IMR-90 (cell line): Measurements from ENCODE around the gene TTC23. TPM values are rescaled to one million over a fixed set of nuclear protein-coding genes. Genes with fewer than 3 reads are reported as not detected.

Source experiments
- ATAC-seq: fragments of 200-7000 bp; cut with Tn5 transposase; 2 replicates; pipeline ENCODE4 v1.9.1; 2020; ENCODE audit warnings: low read depth, mild to moderate bottlenecking, moderate library complexity
- BruUV-seq: library from RNA; stranded (reverse); fragments of 400-500 nt; replicated peaks from 2 replicates; lab custom pipeline; 2021; lab: Mats Ljungman, UMichigan
- CTCF ChIA-PET: fragments of 300-600 bp; formaldehyde crosslinking; extraction: SDS; loops from one replicate; lab custom pipeline; 2021; ENCODE audit warnings: antibody characterized with exemption; lab: Yijun Ruan, JAX
- POLR2A ChIA-PET: fragments of 300-600 bp; sonication (Branson Sonifier 250); formaldehyde crosslinking; loops from one replicate; lab custom pipeline; 2022; ENCODE audit warnings: antibody characterized with exemption; ENCODE audit not compliant: unreplicated experiment; lab: Charles Lee
- DNase-seq: peaks from one replicate; pipeline ENCODE4 v3.0.0; 2013
- H2AFZ ChIP-seq: replicated peaks from 2 replicates; pipeline ENCODE3; 2013; ENCODE audit warnings: low read length, mild to moderate bottlenecking; ENCODE audit not compliant: poor library complexity
- H2AK5ac ChIP-seq: 2 replicates; pipeline ENCODE4 v1.6.1; 2013; ENCODE audit warnings: low read depth, low read length, inconsistent platforms
- H2AK9ac ChIP-seq: replicated peaks from 2 replicates; pipeline ENCODE3; 2013; ENCODE audit warnings: mild to moderate bottlenecking, low read depth, low read length, moderate library complexity; ENCODE audit not compliant: poor library complexity
- H2BK120ac ChIP-seq: 2 replicates; pipeline ENCODE4 v1.6.1; 2013; ENCODE audit warnings: low read depth, low read length, inconsistent platforms
- H2BK15ac ChIP-seq: 3 replicates; pipeline ENCODE4 v1.6.1; 2013; ENCODE audit warnings: low read depth, low read length, inconsistent platforms
- H2BK20ac ChIP-seq: 2 replicates; pipeline ENCODE4 v1.6.1; 2013; ENCODE audit warnings: low read depth, mild to moderate bottlenecking, inconsistent platforms, low read length, moderate library complexity
- H2BK5ac ChIP-seq: 2 replicates; pipeline ENCODE4 v1.6.1; 2013; ENCODE audit warnings: mild to moderate bottlenecking, low read depth, low read length, inconsistent platforms; ENCODE audit not compliant: poor library complexity, severe bottlenecking
- H3K14ac ChIP-seq: replicated peaks from 2 replicates; pipeline ENCODE4 v1.6.1; 2013; ENCODE audit warnings: low read depth, low read length, inconsistent platforms
- H3K18ac ChIP-seq: 2 replicates; pipeline ENCODE4 v1.6.1; 2013; ENCODE audit warnings: low read depth, low read length, control low read depth
- H3K23ac ChIP-seq: 2 replicates; pipeline ENCODE4 v1.6.1; 2013; ENCODE audit warnings: low read depth, low read length, inconsistent platforms
- H3K27ac ChIP-seq: 2 replicates; pipeline ENCODE4 v1.5.1; 2013; ENCODE audit warnings: mild to moderate bottlenecking, control low read depth, low read length; ENCODE audit not compliant: insufficient read depth
- H3K27me3 ChIP-seq: 2 replicates; pipeline ENCODE4 v1.6.1; 2013; ENCODE audit warnings: low read length; ENCODE audit not compliant: control insufficient read depth, insufficient read depth
- H3K36me3 ChIP-seq: 2 replicates; pipeline ENCODE4 v1.6.1; 2013; ENCODE audit warnings: low read length, mixed read lengths; ENCODE audit not compliant: control insufficient read depth, insufficient read depth
- H3K4ac ChIP-seq: 2 replicates; pipeline ENCODE4 v1.6.1; 2013; ENCODE audit warnings: low read depth, low read length, inconsistent platforms
- H3K4me1 ChIP-seq: 2 replicates; pipeline ENCODE4 v1.6.1; 2013; ENCODE audit warnings: low read length, mixed read lengths; ENCODE audit not compliant: control insufficient read depth, insufficient read depth
- H3K4me2 ChIP-seq: 2 replicates; pipeline ENCODE4 v1.6.1; 2013; ENCODE audit warnings: low read depth, mild to moderate bottlenecking, control low read depth, low read length, moderate library complexity
- H3K4me3 ChIP-seq: 2 replicates; pipeline ENCODE4 v1.5.1; 2013; ENCODE audit warnings: low read depth, mild to moderate bottlenecking, control low read depth, low read length, moderate library complexity; ENCODE audit not compliant: insufficient read depth
- H3K56ac ChIP-seq: 2 replicates; pipeline ENCODE4 v1.6.1; 2013; ENCODE audit warnings: low read length, inconsistent platforms; ENCODE audit not compliant: insufficient read depth; ENCODE audit errors: extremely low read depth
- H3K79me1 ChIP-seq, 2 experiments: 2 replicates each; pipeline ENCODE4 v1.6.1; 2013; ENCODE audit warnings: low read length in 2 of 2, inconsistent platforms in 1 of 2, low read depth in 1 of 2
- H3K9ac ChIP-seq: 2 replicates; pipeline ENCODE4 v1.6.1; 2013; ENCODE audit warnings: low read depth, low read length, control low read depth
- H3K9me1 ChIP-seq: 2 replicates; pipeline ENCODE4 v1.6.1; 2013; ENCODE audit warnings: low read length, inconsistent platforms; ENCODE audit not compliant: insufficient read depth
- H3K9me3 ChIP-seq: 2 replicates; pipeline ENCODE4 v1.6.1; 2013; ENCODE audit warnings: low read length; ENCODE audit not compliant: control insufficient read depth, insufficient read depth
- H4K20me1 ChIP-seq: 2 replicates; pipeline ENCODE4 v1.6.1; 2013; ENCODE audit warnings: low read length, inconsistent platforms; ENCODE audit not compliant: insufficient read depth
- H4K5ac ChIP-seq: 2 replicates; pipeline ENCODE4 v1.6.1; 2013; ENCODE audit warnings: mild to moderate bottlenecking, low read depth, low read length, control low read depth
- H4K8ac ChIP-seq, 2 experiments: 2 replicates each; pipeline ENCODE4 v1.6.1; 2013; ENCODE audit warnings: low read depth in 2 of 2, low read length in 2 of 2, control low read depth in 1 of 2, inconsistent platforms in 1 of 2
- H4K91ac ChIP-seq: 2 replicates; pipeline ENCODE4 v1.6.1; 2013; ENCODE audit warnings: low read depth, low read length, inconsistent platforms; ENCODE audit not compliant: insufficient read depth
- BHLHE40 ChIP-seq: fragments of 150-350 bp; IDR thresholded peaks from 2 replicates; pipeline ENCODE4 v1.6.1; 2016; ENCODE audit warnings: mild to moderate bottlenecking, low read depth, low read length
- CHD1 ChIP-seq: IDR thresholded peaks from 2 replicates; pipeline ENCODE4 v1.6.1; 2012; ENCODE audit warnings: low read depth, low read length, improper control_type of control experiment
- CTCF ChIP-seq: conservative IDR thresholded peaks from 2 replicates; pipeline ENCODE4 v1.5.1; 2012; ENCODE audit warnings: mild to moderate bottlenecking, low read depth, low read length, improper control_type of control experiment
- FOS ChIP-seq: fragments of 150-350 bp; IDR thresholded peaks from 2 replicates; pipeline ENCODE4 v1.6.1; 2016; ENCODE audit warnings: low read depth, low read length
- MAFK ChIP-seq: IDR thresholded peaks from 2 replicates; pipeline ENCODE4 v1.6.1; 2012; ENCODE audit warnings: low read depth, low read length, improper control_type of control experiment
- MXI1 ChIP-seq: IDR thresholded peaks from 2 replicates; pipeline ENCODE4 v1.6.1; 2012; ENCODE audit warnings: low read depth, mild to moderate bottlenecking, low read length, moderate library complexity, borderline replicate concordance
- POLR2A ChIP-seq: IDR thresholded peaks from 2 replicates; pipeline ENCODE4 v1.6.1; 2012; ENCODE audit warnings: mild to moderate bottlenecking, low read depth, low read length
- RCOR1 ChIP-seq: IDR thresholded peaks from 2 replicates; pipeline ENCODE4 v1.6.1; 2012; ENCODE audit warnings: mild to moderate bottlenecking, low read length, improper control_type of control experiment; ENCODE audit not compliant: insufficient replicate concordance
- RFX5 ChIP-seq: IDR thresholded peaks from 2 replicates; pipeline ENCODE4 v1.8.0; 2012; ENCODE audit warnings: low read depth, mild to moderate bottlenecking, low read length, moderate library complexity
- WGBS, 2 experiments: methylation state at CpG; one replicate each; pipeline versions ENCODE4 v1.1.5 to v1.1.7; 2013; ENCODE audit warnings: missing lambda C conversion rate in 2 of 2; ENCODE audit not compliant: insufficient read length in 1 of 2; ENCODE audit errors: extremely low coverage in 2 of 2; 5-methylcytosine and 5-hydroxymethylcytosine counted together
- dilution Hi-C: fragments of 300-500 bp; cut with HindIII; formaldehyde crosslinking; loops from one replicate; pipeline ENCODE4 v1.14.3; 2018; ENCODE audit warnings: low sequenced_read_pairs; ENCODE audit not compliant: unreplicated experiment
- in situ Hi-C: fragments of 300-500 bp; cut with MboI; formaldehyde crosslinking; loops from 3 replicates; pipeline ENCODE4 v1.14.3; 2019; ENCODE audit warnings: low sequenced_read_pairs, inconsistent platforms, mixed read lengths
- intact Hi-C: fragments of 100-400 bp; cut with micrococcal nuclease; formaldehyde crosslinking; loops from 2 replicates; pipeline ENCODE4 v1.10.0; 2022
- polyA plus RNA-seq, 3 experiments: library from polyadenylated mRNA; depleted of rRNA; stranded (reverse); fragments of >200 nt; gene quantifications; 2 replicates each; pipeline ENCODE4 v1.2.3, GENCODE V29; 2012; ENCODE audit warnings: low replicate concordance in 1 of 3
- total RNA-seq: library from RNA; depleted of rRNA; stranded (reverse); fragments of >200 nt; gene quantifications from 2 replicates; pipeline ENCODE4 v1.2.3, GENCODE V29; 2012
- TF ChIP-seq, protein P1 (sequence below): fragments of 150-350 bp; IDR thresholded peaks from 2 replicates; pipeline ENCODE4 v1.6.1; 2017; ENCODE audit warnings: mild to moderate bottlenecking, antibody characterized with exemption, low read length, low read depth

TTC23 gene
- total and polyA plus RNA-seq, 2 of the 4 experiments (the other 2 are of a cell fraction), result 7.8 to 29.8 TPM

DNA sequence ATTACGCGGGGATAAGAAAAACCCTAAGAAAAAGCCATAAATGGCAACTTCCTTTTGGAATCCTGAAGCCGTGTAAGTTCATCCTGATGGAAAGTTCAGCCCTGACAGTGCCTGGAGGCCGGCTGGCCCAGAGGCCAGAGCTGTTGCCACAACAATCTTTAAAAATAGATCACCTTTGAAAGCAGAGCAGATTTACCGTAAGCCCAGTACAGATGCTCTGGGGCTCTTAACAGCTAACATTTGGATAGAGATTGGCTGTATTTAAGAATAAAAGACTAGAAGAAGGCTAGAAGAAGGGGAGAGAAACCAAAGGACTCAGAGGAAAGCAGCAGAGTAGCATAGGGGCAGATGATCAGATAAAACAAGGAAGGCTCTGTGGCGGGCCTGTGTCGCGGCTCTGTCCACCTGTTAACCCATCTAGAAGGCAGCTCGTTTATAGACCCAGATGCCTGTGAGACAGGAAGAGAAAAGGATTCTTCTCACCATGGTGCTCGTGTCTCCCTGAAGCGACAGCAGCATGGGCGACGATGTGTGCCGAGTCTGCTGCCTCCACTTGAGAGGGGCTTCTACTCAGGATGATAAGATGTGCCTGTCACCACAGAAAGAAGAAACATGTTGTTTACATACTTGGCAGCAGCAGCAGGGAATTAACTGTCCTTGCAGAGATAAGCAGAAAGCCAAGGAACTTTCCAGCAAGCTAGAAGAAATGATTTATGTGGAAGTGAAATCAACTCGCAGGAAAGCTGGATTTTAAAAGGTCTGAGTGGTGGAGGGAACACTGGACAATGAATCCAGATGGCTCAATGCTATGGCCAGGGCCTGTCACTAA, 74.6 kb downstream of the TTC23 start (continued):
- no peak for TF ChIP-seq MXI1

DNA sequence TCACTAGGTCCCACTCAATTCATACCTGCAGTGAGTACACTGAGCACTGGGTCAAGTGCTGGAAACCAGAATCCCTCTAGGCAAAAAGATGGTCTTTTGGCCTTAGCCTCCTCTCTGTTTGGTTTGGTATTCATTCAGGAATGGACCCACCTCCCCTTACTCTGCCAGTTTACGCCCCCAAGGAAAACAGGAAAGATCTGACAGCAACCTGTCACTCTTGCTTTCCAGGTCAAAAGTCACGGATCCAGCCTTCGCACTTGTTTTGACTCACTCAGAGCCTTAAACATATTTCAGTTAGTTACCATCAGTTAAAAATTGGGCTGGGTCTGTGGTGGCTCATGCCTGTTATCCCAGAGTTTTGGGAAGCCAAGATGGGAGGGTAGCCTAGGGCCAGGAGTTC, 76.4 kb downstream of the TTC23 start:
- no peak for TF ChIP-seq CHD1
- TF ChIP-seq, protein P1, sequence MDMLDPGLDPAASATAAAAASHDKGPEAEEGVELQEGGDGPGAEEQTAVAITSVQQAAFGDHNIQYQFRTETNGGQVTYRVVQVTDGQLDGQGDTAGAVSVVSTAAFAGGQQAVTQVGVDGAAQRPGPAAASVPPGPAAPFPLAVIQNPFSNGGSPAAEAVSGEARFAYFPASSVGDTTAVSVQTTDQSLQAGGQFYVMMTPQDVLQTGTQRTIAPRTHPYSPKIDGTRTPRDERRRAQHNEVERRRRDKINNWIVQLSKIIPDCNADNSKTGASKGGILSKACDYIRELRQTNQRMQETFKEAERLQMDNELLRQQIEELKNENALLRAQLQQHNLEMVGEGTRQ, result no peak
- no peak for TF ChIP-seq RFX5
- no peak for TF ChIP-seq BHLHE40
- no peak for TF ChIP-seq POLR2A
- TF ChIP-seq RCOR1, result no peak
- TF ChIP-seq MAFK, result no peak
- TF ChIP-seq FOS, result no peak
- TF ChIP-seq CTCF, result no peak
- no peaks in the 10 kb centered on the region for H3K27me3 ChIP-seq
- H2BK15ac ChIP-seq, result no peak overlapping the region
- peaks cover 24% of the 10 kb centered on the region for H3K9me1 ChIP-seq
- H3K4me2 ChIP-seq, result no peak overlapping the region
- no peak overlapping the region for H4K8ac ChIP-seq
- H3K27ac ChIP-seq, result no peak overlapping the region
- no peak overlapping the region for H3K56ac ChIP-seq
- H3K4me1 ChIP-seq, result peaks cover 24% of the 10 kb centered on the region
- no peak overlapping the region for H4K91ac ChIP-seq
- H3K9ac ChIP-seq, result no peak overlapping the region
- ATAC-seq (no peak), DNase-seq (no peak)
- intact Hi-C loops, result no loop called here
- H2AK9ac ChIP-seq, result no peak overlapping the region
- H3K18ac ChIP-seq, result no peak overlapping the region
- dilution Hi-C loops, result no loop called here
- no peak overlapping the region for H3K23ac ChIP-seq
- ChIA-PET CTCF (interaction anchor here (0.5 kb wide), 1 partner anchor 23 kb away, joined by 4 read pairs; no protein-coding TSS in a partner anchor), POLR2A (no interaction called here)
- peaks cover 13% of the 10 kb centered on the region for H3K36me3 ChIP-seq
- H2AK5ac ChIP-seq, result no peak overlapping the region
- H3K4me3 ChIP-seq, result no peak overlapping the region
- peaks cover 8% of the 10 kb centered on the region; the same call in 1 of the 2 replicates for H4K20me1 ChIP-seq
- no peak overlapping the region for H2AFZ ChIP-seq
- no peak overlapping the region for H3K4ac ChIP-seq
- H3K79me1 ChIP-seq, result peaks cover 3 to 18% of the 10 kb centered on the region in 2 experiments; a peak in 3 of 4 replicates
- H3K9me3 ChIP-seq, result no peaks in the 10 kb centered on the region
- H2BK120ac ChIP-seq, result no peak overlapping the region
- H2BK20ac ChIP-seq, result no peak overlapping the region
- no peak overlapping the region for H4K5ac ChIP-seq
- in situ Hi-C loops, result no loop called here
- no peak overlapping the region for H3K14ac ChIP-seq
- BruUV-seq, result no TSS peak
- WGBS, 2 experiments, result no CpG with 5 or more reads among the region's 3 CpGs
- H2BK5ac ChIP-seq, result no peak overlapping the region
